Naive thymus-derived CD4-positive, alpha-beta T cell (primary cell): ENCODE data around the gene R3HCC1L. TPM values are rescaled to one million over a fixed set of nuclear protein-coding genes. Genes with fewer than 3 reads are reported as not detected.

Source experiments
- ATAC-seq: fragments of 150-1000 bp; cut with Tn5 transposase; 2 replicates; pipeline ENCODE4 v1.10.0; 2021; ENCODE audit warnings: mild to moderate bottlenecking, moderate library complexity
- CTCF ChIA-PET: fragments of 350-600 bp; sonication (Branson Sonifier 250); formaldehyde crosslinking; loops from one replicate; lab custom pipeline; 2021; ENCODE audit warnings: antibody characterized with exemption; lab: Charles Lee
- POLR2A ChIA-PET: fragments of 350-600 bp; sonication (Branson Sonifier 250); formaldehyde crosslinking; loops from one replicate; lab custom pipeline; 2021; ENCODE audit warnings: antibody characterized with exemption, inconsistent platforms; lab: Charles Lee
- DNase-seq, 9 donors: peaks; one replicate each; pipeline versions ENCODE4 v3.0.0 to v3.0.0-alpha.2; 2020 to 2022; ENCODE audit warnings: mixed read lengths in 1 of 9
- H3K27ac ChIP-seq: one replicate; pipeline ENCODE4 v1.7.0; 2013; ENCODE audit warnings: mild to moderate bottlenecking, low read depth, low read length, moderate library complexity
- H3K27me3 ChIP-seq, 2 donors: one replicate each; pipeline ENCODE4 v1.7.0; 2013; ENCODE audit warnings: low read length in 2 of 2, mild to moderate bottlenecking in 2 of 2, moderate library complexity in 2 of 2; ENCODE audit not compliant: control insufficient read depth in 2 of 2, insufficient read depth in 2 of 2
- H3K36me3 ChIP-seq, 3 experiments: 1 replicate in 2 of 3; 2 replicates in 1 of 3; pipeline ENCODE4 v1.7.0; 2013; ENCODE audit warnings: low read length in 3 of 3, mild to moderate bottlenecking in 3 of 3, moderate library complexity in 1 of 3; ENCODE audit not compliant: insufficient read depth in 3 of 3, control insufficient read depth in 2 of 3
- H3K4me1 ChIP-seq, 2 donors: one replicate each; pipeline ENCODE4 v1.7.0; 2013; ENCODE audit warnings: low read length in 2 of 2, mild to moderate bottlenecking in 2 of 2, moderate library complexity in 1 of 2; ENCODE audit not compliant: control insufficient read depth in 2 of 2, insufficient read depth in 2 of 2
- H3K4me3 ChIP-seq: 2 replicates; pipeline ENCODE4 v1.7.0; 2013; ENCODE audit warnings: mild to moderate bottlenecking, low read length
- H3K9me3 ChIP-seq, 3 experiments: 1 replicate in 2 of 3; 2 replicates in 1 of 3; pipeline ENCODE4 v1.7.0; 2013; ENCODE audit warnings: low read length in 3 of 3; ENCODE audit not compliant: control insufficient read depth in 2 of 3
- H3K27ac Mint-ChIP-seq, 9 donors: one replicate each; pipeline ENCODE4 v1.8.0; 2020 to 2022; ENCODE audit warnings: mixed read lengths in 9 of 9, mild to moderate bottlenecking in 8 of 9, moderate library complexity in 5 of 9, inconsistent platforms in 2 of 9
- H3K27me3 Mint-ChIP-seq, 5 donors: one replicate each; pipeline ENCODE4 v1.8.0; 2021 to 2022; ENCODE audit warnings: mixed read lengths in 5 of 5, mild to moderate bottlenecking in 1 of 5
- H3K36me3 Mint-ChIP-seq, 5 donors: one replicate each; pipeline ENCODE4 v1.8.0; 2020 to 2022; ENCODE audit warnings: mixed read lengths in 5 of 5, mild to moderate bottlenecking in 3 of 5, inconsistent platforms in 1 of 5
- H3K4me1 Mint-ChIP-seq, 7 donors: one replicate each; pipeline ENCODE4 v1.8.0; 2020 to 2022; ENCODE audit warnings: mixed read lengths in 7 of 7, mild to moderate bottlenecking in 3 of 7, inconsistent platforms in 1 of 7
- H3K4me3 Mint-ChIP-seq, 10 donors: one replicate each; pipeline ENCODE4 v1.8.0; 2020 to 2022; ENCODE audit warnings: mild to moderate bottlenecking in 10 of 10, mixed read lengths in 10 of 10, moderate library complexity in 6 of 10, inconsistent platforms in 2 of 10
- H3K9me3 Mint-ChIP-seq, 11 donors: one replicate each; pipeline ENCODE4 v1.8.0; 2020 to 2022; ENCODE audit warnings: mixed read lengths in 11 of 11, mild to moderate bottlenecking in 4 of 11, inconsistent platforms in 1 of 11, moderate library complexity in 1 of 11
- intact Hi-C, 2 donors: fragments of 100-400 bp; cut with micrococcal nuclease; formaldehyde crosslinking; loops; one replicate each; pipeline ENCODE4 v1.15.1; 2023
- polyA plus RNA-seq, 2 donors: library from polyadenylated mRNA; unstranded; fragments of 300-500 nt; fragmentation: Illumina TruSeq; gene quantifications; one replicate each; pipeline ENCODE4 v1.2.3, GENCODE V29; 2021
- total RNA-seq, 6 experiments: library from RNA in 5 of 6; stranded (reverse) in 5 of 6; gene quantifications; 1 replicate in 5 of 6; 2 replicates in 1 of 6; pipeline ENCODE4 v1.2.3 and lab custom pipeline; 2021 to 2026

The R3HCC1L gene
- total and polyA plus RNA-seq, 7 experiments from 2014 or later: 9.6 to 25.3 (median 19.6) TPM

- no peak for ATAC-seq
- no peak for DNase-seq
- Mint-ChIP-seq H3K4me1 (peaks cover 0 to 6% (median 0%) of the 10 kb centered on the region in 7 donors), H3K4me3 (no peak overlapping the region), H3K9me3 (peaks cover 0 to 2% (median 0%) of the 10 kb centered on the region in 11 donors), H3K36me3 (peaks cover 0 to 9% (median 6%) of the 10 kb centered on the region in 5 donors), H3K27me3 (peaks cover 0 to 5% (median 0%) of the 10 kb centered on the region in 5 donors), H3K27ac (peak overlapping the region in 1 of 9 donors; percentile 63)
- ChIA-PET POLR2A (no interaction called here), CTCF (no interaction called here)
- no peaks in the 10 kb centered on the region for H3K4me1 ChIP-seq
- intact Hi-C loops: no loop called here
- H3K27me3 ChIP-seq: no peaks in the 10 kb centered on the region
- peaks cover 0 to 2% (median 0%) of the 10 kb centered on the region in 3 experiments for H3K36me3 ChIP-seq
- H3K4me3 ChIP-seq: no peak overlapping the region
- H3K27ac ChIP-seq: no peak overlapping the region
- no peaks in the 10 kb centered on the region for H3K9me3 ChIP-seq
Observed at GRCh38 chr10:98260350-98260749, 125.9 kb downstream of the R3HCC1L start.

GRCh38 chr10:98260752-98261151 is 126.3 kb downstream of the R3HCC1L start:
- Mint-ChIP-seq H3K4me1 (peaks cover 0 to 6% (median 0%) of the 10 kb centered on the region in 7 donors), H3K36me3 (peaks cover 0 to 9% (median 6%) of the 10 kb centered on the region in 5 donors), H3K27ac (peak overlapping the region in 1 of 9 donors; percentile 63), H3K9me3 (peaks cover 0 to 2% (median 0%) of the 10 kb centered on the region in 11 donors), H3K4me3 (no peak overlapping the region), H3K27me3 (peaks cover 0 to 7% (median under 1%) of the 10 kb centered on the region in 5 donors)
- intact Hi-C loops: no loop called here
- H3K27me3 ChIP-seq: no peaks in the 10 kb centered on the region
- no peaks in the 10 kb centered on the region for H3K4me1 ChIP-seq
- POLR2A ChIA-PET: no interaction called here
- DNase-seq (no peak), ATAC-seq (no peak)
- CTCF ChIA-PET: no interaction called here
- no peaks in the 10 kb centered on the region for H3K36me3 ChIP-seq
- H3K9me3 ChIP-seq: no peaks in the 10 kb centered on the region
- no peak overlapping the region for H3K4me3 ChIP-seq
- H3K27ac ChIP-seq: no peak overlapping the region

- H3K9me3 Mint-ChIP-seq: peaks cover 0 to 2% (median 0%) of the 10 kb centered on the region in 11 donors
- H3K36me3 Mint-ChIP-seq: peaks cover 0 to 4% (median 0%) of the 10 kb centered on the region in 5 donors
- Histone ChIP-seq H3K27ac (no peak overlapping the region), H3K4me3 (no peak overlapping the region), H3K4me1 (no peaks in the 10 kb centered on the region), H3K9me3 (no peaks in the 10 kb centered on the region), H3K36me3 (no peaks in the 10 kb centered on the region), H3K27me3 (no peaks in the 10 kb centered on the region)
- H3K4me1 Mint-ChIP-seq: peaks cover 0 to 6% (median 0%) of the 10 kb centered on the region in 7 donors
- CTCF ChIA-PET: no interaction called here
- H3K27me3 Mint-ChIP-seq: peaks cover 7 to 16% (median 9%) of the 10 kb centered on the region in 5 donors
- no peak for ATAC-seq
- intact Hi-C loops: no loop called here
- no peak overlapping the region for H3K27ac Mint-ChIP-seq
- POLR2A ChIA-PET: no interaction called here
- no peak for DNase-seq
- no peak overlapping the region for H3K4me3 Mint-ChIP-seq
Observed at GRCh38 chr10:98261436-98262277, 127.2 kb downstream of the R3HCC1L start.

- DNase-seq (no peak), ATAC-seq (peak; percentile 36)
- Histone ChIP-seq H3K9me3 (no peaks in the 10 kb centered on the region), H3K27me3 (no peaks in the 10 kb centered on the region), H3K27ac (no peak overlapping the region), H3K36me3 (no peaks in the 10 kb centered on the region), H3K4me1 (no peaks in the 10 kb centered on the region), H3K4me3 (no peak overlapping the region)
- Mint-ChIP-seq H3K4me1 (peaks cover 0 to 7% (median 6%) of the 10 kb centered on the region in 7 donors), H3K36me3 (peaks cover 0 to 4% (median 0%) of the 10 kb centered on the region in 5 donors), H3K9me3 (peaks cover 0 to 2% (median 0%) of the 10 kb centered on the region in 11 donors), H3K27ac (no peak overlapping the region), H3K4me3 (no peak overlapping the region), H3K27me3 (peaks cover 15 to 22% (median 18%) of the 10 kb centered on the region in 5 donors)
- ChIA-PET CTCF (no interaction called here), POLR2A (no interaction called here)
- intact Hi-C loops: no loop called here
Observed at GRCh38 chr10:98262571-98262970, 128.1 kb downstream of the R3HCC1L start.

- no peak for DNase-seq
- no peak overlapping the region for H3K4me3 Mint-ChIP-seq
- H3K4me1 ChIP-seq: no peaks in the 10 kb centered on the region
- H3K36me3 Mint-ChIP-seq: peaks cover 0 to 4% (median 0%) of the 10 kb centered on the region in 5 donors
- H3K27ac Mint-ChIP-seq: no peak overlapping the region
- H3K27me3 Mint-ChIP-seq: peaks cover 16 to 26% (median 21%) of the 10 kb centered on the region in 5 donors
- no peaks in the 10 kb centered on the region for H3K9me3 ChIP-seq
- ATAC-seq: no peak
- H3K36me3 ChIP-seq: no peaks in the 10 kb centered on the region
- intact Hi-C loops: no loop called here
- H3K4me3 ChIP-seq: no peak overlapping the region
- H3K9me3 Mint-ChIP-seq: peaks cover 0 to 2% (median 0%) of the 10 kb centered on the region in 11 donors
- no peaks in the 10 kb centered on the region for H3K27me3 ChIP-seq
- H3K27ac ChIP-seq: no peak overlapping the region
- ChIA-PET CTCF (no interaction called here), POLR2A (no interaction called here)
- H3K4me1 Mint-ChIP-seq: peaks cover 0 to 11% (median 6%) of the 10 kb centered on the region in 7 donors
Observed at GRCh38 chr10:98263088-98263487, 128.6 kb downstream of the R3HCC1L start.

GRCh38 chr10:98264378-98265065 is 130.1 kb downstream of the R3HCC1L start:
- no peak overlapping the region for H3K4me3 ChIP-seq

More at GRCh38 chr10:98264378-98265065, 130.1 kb downstream of the R3HCC1L start:
- Histone ChIP-seq H3K27ac (no peak overlapping the region), H3K4me1 (no peaks in the 10 kb centered on the region), H3K36me3 (no peaks in the 10 kb centered on the region), H3K9me3 (no peaks in the 10 kb centered on the region), H3K27me3 (peaks cover 0 to 9% of the 10 kb centered on the region in 2 donors)
- intact Hi-C loops: no loop called here
- POLR2A ChIA-PET: no interaction called here
- CTCF ChIA-PET: no interaction called here
- DNase-seq (no peak), ATAC-seq (no peak)
- H3K36me3 Mint-ChIP-seq: peaks cover 0 to 4% (median 0%) of the 10 kb centered on the region in 5 donors
- H3K27ac Mint-ChIP-seq: no peak overlapping the region
- no peak overlapping the region for H3K4me3 Mint-ChIP-seq
- H3K4me1 Mint-ChIP-seq: peaks cover 0 to 17% (median 6%) of the 10 kb centered on the region in 7 donors
- H3K27me3 Mint-ChIP-seq: peaks cover 23 to 36% (median 34%) of the 10 kb centered on the region in 5 donors
- H3K9me3 Mint-ChIP-seq: no peaks in the 10 kb centered on the region
